Neutrophil (primary cell): Measurements from ENCODE around the gene FCRL6.
A peak's percentile ranks its signal among the peaks of the same experiment; 100 is the strongest.

Source experiments
- H3K27ac ChIP-seq: fragments of 200-600 bp; sonication (generic); 2 replicates; pipeline ENCODE4 v1.5.1; 2016; ENCODE audit warnings: mild to moderate bottlenecking, moderate library complexity
- H3K27me3 ChIP-seq: fragments of 200-600 bp; sonication (generic); 2 replicates; pipeline ENCODE4 v1.6.0; 2016; ENCODE audit warnings: mild to moderate bottlenecking
- H3K36me3 ChIP-seq: fragments of 200-600 bp; sonication (generic); 2 replicates; pipeline ENCODE4 v1.5.1; 2017
- H3K4me1 ChIP-seq, 2 experiments: fragments of 200-600 bp in 1 of 2; sonication (generic) in 1 of 2; 1 replicate in 1 of 2; 2 replicates in 1 of 2; pipeline versions ENCODE4 v1.5.1 to v1.6.1; 2013 to 2016; ENCODE audit warnings: low read depth in 1 of 2, low read length in 1 of 2, mild to moderate bottlenecking in 1 of 2, moderate library complexity in 1 of 2; ENCODE audit not compliant: control insufficient read depth in 1 of 2, insufficient read depth in 1 of 2
- H3K4me3 ChIP-seq, 2 experiments: fragments of 200-600 bp in 1 of 2; sonication (generic) in 1 of 2; 1 replicate in 1 of 2; 2 replicates in 1 of 2; pipeline ENCODE4 v1.5.1; 2013 to 2016; ENCODE audit warnings: low read depth in 1 of 2, low read length in 1 of 2, mild to moderate bottlenecking in 1 of 2, moderate library complexity in 1 of 2
- H3K9me3 ChIP-seq: fragments of 200-600 bp; sonication (generic); 2 replicates; pipeline ENCODE4 v1.5.1; 2016
- TF ChIP-seq, protein P1 (sequence below): fragments of 200-600 bp; sonication (generic); IDR thresholded peaks from 2 replicates; pipeline ENCODE4 v1.5.1; 2016; ENCODE audit warnings: antibody characterized with exemption

Gene FCRL6, protein sequence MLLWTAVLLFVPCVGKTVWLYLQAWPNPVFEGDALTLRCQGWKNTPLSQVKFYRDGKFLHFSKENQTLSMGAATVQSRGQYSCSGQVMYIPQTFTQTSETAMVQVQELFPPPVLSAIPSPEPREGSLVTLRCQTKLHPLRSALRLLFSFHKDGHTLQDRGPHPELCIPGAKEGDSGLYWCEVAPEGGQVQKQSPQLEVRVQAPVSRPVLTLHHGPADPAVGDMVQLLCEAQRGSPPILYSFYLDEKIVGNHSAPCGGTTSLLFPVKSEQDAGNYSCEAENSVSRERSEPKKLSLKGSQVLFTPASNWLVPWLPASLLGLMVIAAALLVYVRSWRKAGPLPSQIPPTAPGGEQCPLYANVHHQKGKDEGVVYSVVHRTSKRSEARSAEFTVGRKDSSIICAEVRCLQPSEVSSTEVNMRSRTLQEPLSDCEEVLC

DNA sequence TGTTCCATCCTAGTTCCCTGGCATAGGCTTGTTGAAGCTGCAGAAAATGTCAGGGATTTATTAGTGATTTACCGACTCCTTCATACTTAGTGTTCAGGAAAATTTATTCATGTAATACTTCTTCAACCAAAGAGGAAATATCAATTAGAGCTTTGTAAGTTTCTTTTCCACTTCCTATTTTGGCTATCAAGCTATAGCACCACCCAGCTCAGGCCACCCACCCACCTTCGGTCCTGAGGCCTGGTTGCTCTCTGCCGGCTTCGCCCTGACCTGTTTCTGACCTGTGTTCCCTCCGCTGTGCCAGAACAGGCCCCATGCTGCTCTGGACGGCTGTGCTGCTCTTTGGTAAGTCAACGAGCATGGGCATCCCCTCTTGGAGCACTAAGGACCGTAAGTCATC is at the start of gene FCRL6:
Gene FCRL6 (plus strand): TSS at position 250 of the 400 bp plus-strand sequence. CDS start 65 bp downstream, at position 315.
- peaks cover 17% of the 10 kb centered on the region for H3K27me3 ChIP-seq
- H3K9me3 ChIP-seq, result no peaks in the 10 kb centered on the region
- TF ChIP-seq, protein P1, sequence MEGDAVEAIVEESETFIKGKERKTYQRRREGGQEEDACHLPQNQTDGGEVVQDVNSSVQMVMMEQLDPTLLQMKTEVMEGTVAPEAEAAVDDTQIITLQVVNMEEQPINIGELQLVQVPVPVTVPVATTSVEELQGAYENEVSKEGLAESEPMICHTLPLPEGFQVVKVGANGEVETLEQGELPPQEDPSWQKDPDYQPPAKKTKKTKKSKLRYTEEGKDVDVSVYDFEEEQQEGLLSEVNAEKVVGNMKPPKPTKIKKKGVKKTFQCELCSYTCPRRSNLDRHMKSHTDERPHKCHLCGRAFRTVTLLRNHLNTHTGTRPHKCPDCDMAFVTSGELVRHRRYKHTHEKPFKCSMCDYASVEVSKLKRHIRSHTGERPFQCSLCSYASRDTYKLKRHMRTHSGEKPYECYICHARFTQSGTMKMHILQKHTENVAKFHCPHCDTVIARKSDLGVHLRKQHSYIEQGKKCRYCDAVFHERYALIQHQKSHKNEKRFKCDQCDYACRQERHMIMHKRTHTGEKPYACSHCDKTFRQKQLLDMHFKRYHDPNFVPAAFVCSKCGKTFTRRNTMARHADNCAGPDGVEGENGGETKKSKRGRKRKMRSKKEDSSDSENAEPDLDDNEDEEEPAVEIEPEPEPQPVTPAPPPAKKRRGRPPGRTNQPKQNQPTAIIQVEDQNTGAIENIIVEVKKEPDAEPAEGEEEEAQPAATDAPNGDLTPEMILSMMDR, result no peak
- H3K36me3 ChIP-seq, result no peaks in the 10 kb centered on the region
- H3K4me1 ChIP-seq, result no peaks in the 10 kb centered on the region
- H3K4me3 ChIP-seq, result no peak within 1 kb of the TSS
- H3K27ac ChIP-seq, result no peak within 1 kb of the TSS

DNA sequence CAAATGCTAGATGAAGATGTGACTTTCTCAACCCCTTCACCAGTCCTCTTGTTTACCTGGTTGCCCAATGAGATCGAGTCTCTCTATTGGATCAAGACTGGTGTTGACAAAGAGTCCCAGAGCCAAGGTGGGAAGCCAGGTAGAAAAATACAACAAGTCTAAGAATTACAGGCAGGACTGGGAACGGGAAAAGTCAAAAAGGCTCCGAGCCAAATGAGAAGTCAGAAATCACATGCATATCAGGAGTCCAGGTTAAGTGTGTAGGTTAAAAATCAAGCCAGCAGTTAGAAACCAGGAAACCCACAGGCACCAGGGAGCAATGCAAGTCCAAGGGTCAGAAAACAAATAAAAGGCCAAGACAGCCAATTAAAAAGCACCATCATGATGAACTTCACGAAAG is 48.8 kb upstream of the FCRL6 start:
- Histone ChIP-seq H3K4me1 (peaks cover 29 to 35% of the 10 kb centered on the region in 2 experiments), H3K36me3 (no peaks in the 10 kb centered on the region), H3K27me3 (no peaks in the 10 kb centered on the region), H3K27ac (no peak overlapping the region), H3K9me3 (no peaks in the 10 kb centered on the region), H3K4me3 (no peak overlapping the region)
- TF ChIP-seq, protein P1, result no peak

DNA sequence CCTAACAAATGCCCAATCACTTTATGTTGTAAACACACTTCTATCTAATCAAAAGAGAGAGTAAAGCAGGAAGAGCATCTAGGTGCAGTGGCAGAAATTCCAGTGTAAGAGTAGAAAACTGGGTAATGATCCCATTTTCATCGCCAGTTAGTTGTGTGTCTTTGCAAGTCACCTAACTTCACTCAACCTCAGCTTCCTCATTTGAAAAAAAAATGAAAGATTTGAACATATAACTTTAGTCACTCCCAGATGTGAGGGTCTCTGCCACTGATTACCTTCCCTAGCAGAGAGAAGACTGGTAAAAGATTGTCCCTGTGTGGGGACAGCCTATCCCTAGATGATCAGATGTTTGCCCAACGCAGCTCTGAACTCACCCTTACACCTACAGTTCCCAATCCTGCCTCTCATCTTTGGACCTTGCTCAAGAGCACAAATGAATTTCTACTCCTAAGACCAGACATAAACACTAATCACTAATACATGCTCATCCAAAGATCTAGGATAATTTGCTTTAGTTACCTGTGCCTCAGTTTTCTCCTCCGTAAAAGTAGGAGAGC is 46.6 kb upstream of the FCRL6 start:
- H3K27me3 ChIP-seq, result no peaks in the 10 kb centered on the region
- peaks cover 29 to 35% of the 10 kb centered on the region in 2 experiments for H3K4me1 ChIP-seq
- TF ChIP-seq, protein P1, result no peak
- H3K9me3 ChIP-seq, result no peaks in the 10 kb centered on the region
- H3K27ac ChIP-seq, result peak overlapping the region; percentile 56
- no peaks in the 10 kb centered on the region for H3K36me3 ChIP-seq
- H3K4me3 ChIP-seq, result no peak overlapping the region

DNA sequence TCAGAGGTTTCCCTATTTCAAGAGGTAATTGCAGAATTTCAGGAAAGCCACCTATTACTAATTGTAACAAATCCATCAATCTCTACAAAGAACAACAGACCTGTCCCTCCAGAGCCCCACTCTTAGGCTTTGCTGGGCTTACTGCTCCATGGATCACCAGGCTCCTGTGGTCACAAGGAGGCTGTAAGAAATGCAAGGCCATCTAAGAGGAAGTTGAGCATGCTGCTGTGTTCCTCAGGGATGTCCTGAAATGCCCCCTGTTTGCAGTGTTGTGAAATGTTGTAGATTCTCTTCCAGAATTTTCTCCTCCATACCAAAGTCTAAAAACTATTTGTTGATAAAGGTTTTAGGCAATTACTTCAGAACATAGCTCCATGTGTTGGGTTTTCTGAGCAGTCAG is 45.8 kb upstream of the FCRL6 start:
- TF ChIP-seq, protein P1, result no peak
- Histone ChIP-seq H3K4me1 (peaks cover 29 to 35% of the 10 kb centered on the region in 2 experiments), H3K4me3 (no peak overlapping the region), H3K36me3 (no peaks in the 10 kb centered on the region), H3K27me3 (no peaks in the 10 kb centered on the region), H3K9me3 (no peaks in the 10 kb centered on the region), H3K27ac (peak overlapping the region; percentile 56)

DNA sequence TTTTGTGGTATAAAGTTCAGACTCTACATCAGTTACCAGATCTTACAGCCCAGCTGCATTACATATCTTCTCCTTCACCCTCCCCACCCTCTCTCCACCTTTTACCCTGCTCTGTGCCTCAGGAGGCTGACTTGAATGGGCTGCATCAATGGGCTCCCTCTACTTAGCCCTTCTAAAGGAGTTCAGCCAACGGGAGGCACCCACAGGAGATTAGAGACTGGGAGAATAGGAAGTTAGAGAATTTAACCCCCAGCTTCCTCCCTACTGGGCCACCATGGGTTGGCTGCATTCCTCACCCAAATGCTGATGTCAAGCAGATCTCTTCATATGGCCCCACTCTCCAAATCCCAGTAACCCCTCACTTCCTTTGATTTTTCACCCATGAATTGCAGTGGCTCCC is 38.5 kb upstream of the FCRL6 start:
- no peak overlapping the region for H3K27ac ChIP-seq
- TF ChIP-seq, protein P1, result no peak
- H3K27me3 ChIP-seq, result no peaks in the 10 kb centered on the region
- H3K4me1 ChIP-seq, result no peaks in the 10 kb centered on the region
- no peaks in the 10 kb centered on the region for H3K9me3 ChIP-seq
- no peaks in the 10 kb centered on the region for H3K36me3 ChIP-seq
- no peak overlapping the region for H3K4me3 ChIP-seq
